Measurements from ENCODE around the gene CAMTA1. TPM values are rescaled to one million over a fixed set of nuclear protein-coding genes. Genes with fewer than 3 reads are reported as not detected.

CAMTA1 gene
- total and polyA plus RNA-seq, 9 of the 15 experiments (the other 6 are each of a cell fraction or from before 2014, with no cell fraction given) = 43.9 to 161 (median 65.9) TPM

- POLR2A ChIA-PET = interaction anchor here (1.9 kb wide), 1 partner anchor 27 kb away, joined by 10 read pairs; no protein-coding TSS in a partner anchor
- FAIRE-seq = peak; percentile 65
- in situ Hi-C loops (cut with MboI) (no loop called here), intact Hi-C loops (cut with micrococcal nuclease) (no loop called here)
- WGBS (ENCODE audit: insufficient coverage, low coverage, missing lambda C conversion rate) = 14% methylated on average over 25 of the region's 25 CpGs
- peaks cover 3 to 9% of the 10 kb centered on the region in 2 experiments; a peak in 3 of 5 replicates for H3K4me1 ChIP-seq (replicated peaks in 1 of 2; ENCODE audit: control insufficient read depth in 2 of 2, insufficient read depth in 2 of 2, low read length in 2 of 2)
- H3K9me3 ChIP-seq (replicated peaks; ENCODE audit: control insufficient read depth, insufficient read depth, low read depth, low read length) = no peaks in the 10 kb centered on the region
- H4K20me1 ChIP-seq (replicated peaks; ENCODE audit: control insufficient read depth, insufficient read depth, low read length) = no peaks in the 10 kb centered on the region
- peak overlapping the region; percentile 3; the same call in 1 of the 2 replicates for H3K4me3 ChIP-seq
- BruUV-seq (replicated peaks) = no TSS peak
- no peak overlapping the region for H3K27ac ChIP-seq (ENCODE audit: extremely low read depth, low read depth, low read length)
- no peaks in the 10 kb centered on the region for H3K36me3 ChIP-seq (ENCODE audit: control insufficient read depth, insufficient read depth, low read length)
- H3K4me2 ChIP-seq (ENCODE audit: insufficient read depth, low read length) = peak overlapping the region; percentile 74
- peak overlapping the region in 1 of 2 experiments; percentile 85; a peak in 2 of 4 replicates for H3K9ac ChIP-seq (ENCODE audit: insufficient read depth in 1 of 2, low read depth in 2 of 2, low read length in 2 of 2)
- peak overlapping the region; percentile 85 for H2AFZ ChIP-seq (ENCODE audit: low read depth, low read length)
- DNase-seq (ENCODE audit: extremely low read depth in 1 of 4, low spot score in 3 of 4) = peak in 1 of 4 experiments; percentile 37
- H3K9me1 ChIP-seq (ENCODE audit: control insufficient read depth, insufficient read depth, low read length) = no peaks in the 10 kb centered on the region
- ATAC-seq = peak; percentile 86
- CTCF ChIA-PET (ENCODE audit: low intra/inter-chr PET ratio) = no interaction called here
- H3K79me2 ChIP-seq (ENCODE audit: control insufficient read depth, insufficient read depth, low read length) = no peaks in the 10 kb centered on the region
- peaks cover 30 to 67% of the 10 kb centered on the region in 2 experiments for H3K27me3 ChIP-seq (ENCODE audit: control insufficient read depth in 2 of 2, insufficient read depth in 2 of 2, low read length in 2 of 2)
- TF ChIP-seq ZNF124 (CRISPR knock-in tag; IDR thresholded peaks at IDR 0.05) (no peak), NR2C1 (IDR thresholded peaks at IDR 0.05) (no peak), NR2C1 (tag; IDR thresholded peaks at IDR 0.05) (no peak), SRSF7 (optimal IDR thresholded peaks at IDR 0.05; ENCODE audit: low read depth, low read length) (no peak), EHMT2 (IDR thresholded peaks at IDR 0.05) (0 out of 2 replicates have a peak, but pooled peaks have one; percentile 23), ATF1 (CRISPR knock-in tag; IDR thresholded peaks at IDR 0.05) (no peak), ATF1 (tag; IDR thresholded peaks at IDR 0.05) (no peak), STAT6 (CRISPR knock-in tag; IDR thresholded peaks at IDR 0.05) (no peak), VEZF1 (CRISPR knock-in tag; IDR thresholded peaks at IDR 0.05) (no peak), ZNF253 (CRISPR knock-in tag; conservative IDR thresholded peaks at IDR 0.05) (no peak), ZNF316 (IDR thresholded peaks at IDR 0.05) (peak; percentile 90), BCL6 (CRISPR knock-in tag; IDR thresholded peaks at IDR 0.05) (no peak), TFAP4 (CRISPR knock-in tag; IDR thresholded peaks at IDR 0.05; ENCODE audit: borderline replicate concordance) (no peak; the same call in 1 of the 2 replicates)
Observed at GRCh38 chr1:6757719-6758435, 27.4 kb upstream of the CAMTA1 start.
